Eye (tissue), 1 donor: ENCODE data around the gene SORBS1.

ENCODE experiments used
- DNase-seq: peaks from one replicate; pipeline ENCODE4 v3.0.0-alpha.2; 2015

The SORBS1 gene

DNA sequence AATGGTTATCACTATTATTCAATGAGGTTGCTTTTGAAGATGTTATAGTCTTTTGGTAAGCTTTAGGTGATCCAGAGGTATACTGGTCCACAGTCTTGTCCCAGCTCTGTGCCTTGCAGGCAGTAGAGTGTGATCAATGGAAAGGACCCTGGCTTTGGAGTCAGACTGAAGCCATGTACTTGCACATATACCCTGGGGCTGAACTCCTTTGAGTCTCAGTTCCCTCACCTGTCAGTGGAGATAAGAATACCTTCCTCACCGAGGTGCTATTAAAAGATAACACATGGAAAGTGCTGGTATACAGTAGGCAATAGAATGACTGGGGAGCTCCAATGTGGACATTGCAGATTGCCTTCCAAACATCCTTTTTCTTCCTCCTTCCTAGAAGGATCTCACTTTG, 254.3 kb downstream of the SORBS1 start:
- DNase-seq = no peak

DNA sequence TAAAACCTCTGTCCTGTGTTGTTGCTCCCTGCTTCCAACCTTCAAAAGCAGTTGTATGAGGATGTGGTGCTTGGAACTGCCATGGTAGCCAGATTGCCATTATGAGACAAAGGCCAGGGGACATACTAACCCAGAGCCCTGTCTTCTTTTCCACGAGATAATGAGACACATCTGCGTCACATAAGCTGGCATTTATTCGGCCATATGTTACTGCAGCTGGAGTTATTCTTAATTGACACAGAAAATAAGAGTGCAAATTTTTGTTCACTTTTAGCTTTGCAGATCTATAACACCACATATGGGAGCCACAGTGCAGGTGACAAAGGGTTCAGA, 254.9 kb downstream of the SORBS1 start:
- no peak for DNase-seq

DNA sequence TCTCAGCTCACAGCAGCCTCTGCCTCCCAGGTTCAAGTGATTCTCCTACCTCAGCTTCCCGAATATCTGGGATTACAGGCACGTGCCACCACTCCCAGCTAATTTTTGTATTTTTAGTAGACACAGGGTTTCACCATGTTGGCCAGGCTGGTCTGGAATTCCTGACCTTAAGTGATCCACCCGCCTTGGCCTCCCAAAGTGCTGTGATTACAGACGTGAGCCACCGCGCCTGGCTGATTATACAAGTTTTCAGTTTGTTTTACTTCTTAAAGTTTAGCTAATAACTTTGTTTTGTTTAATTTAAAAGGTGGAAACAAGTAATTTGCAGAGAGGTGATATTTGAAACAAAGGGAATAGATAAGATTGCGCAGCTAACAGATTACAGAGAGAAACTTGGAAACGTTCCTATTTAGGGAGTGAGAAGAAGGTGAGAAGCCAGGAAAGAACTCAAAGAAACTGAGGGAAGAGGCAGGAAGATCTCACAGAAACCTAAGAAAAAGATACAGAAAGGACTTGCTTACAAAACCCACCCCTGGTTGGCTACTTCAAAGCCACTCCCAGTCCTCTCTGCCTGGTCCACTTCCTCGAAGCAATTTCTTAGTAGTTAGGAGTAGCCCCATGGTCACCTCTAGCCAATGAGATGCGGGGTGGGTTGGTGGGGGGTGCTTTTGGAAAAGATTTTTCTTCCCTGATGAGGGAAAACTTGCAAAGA, 255.4 kb downstream of the SORBS1 start:
- no peak for DNase-seq

DNA sequence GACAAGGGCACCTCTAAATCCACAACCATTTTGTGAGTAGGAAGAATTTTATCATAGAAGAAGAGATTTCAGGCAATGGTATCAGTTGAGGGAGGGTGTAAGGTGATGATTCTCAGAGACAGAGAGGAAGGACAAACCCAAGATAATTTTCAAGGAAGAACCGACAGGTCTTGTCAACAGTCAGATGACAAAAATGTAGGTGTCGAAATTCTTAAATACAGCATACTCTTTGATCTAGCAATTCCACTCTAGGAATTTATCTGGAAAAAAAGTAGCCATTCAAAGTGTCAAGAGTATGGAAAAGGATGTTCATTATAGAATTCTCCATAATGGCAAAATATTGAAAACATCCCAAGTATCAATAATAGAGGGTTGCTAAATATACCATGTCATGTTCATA, 256.2 kb downstream of the SORBS1 start:
- DNase-seq = no peak

DNA sequence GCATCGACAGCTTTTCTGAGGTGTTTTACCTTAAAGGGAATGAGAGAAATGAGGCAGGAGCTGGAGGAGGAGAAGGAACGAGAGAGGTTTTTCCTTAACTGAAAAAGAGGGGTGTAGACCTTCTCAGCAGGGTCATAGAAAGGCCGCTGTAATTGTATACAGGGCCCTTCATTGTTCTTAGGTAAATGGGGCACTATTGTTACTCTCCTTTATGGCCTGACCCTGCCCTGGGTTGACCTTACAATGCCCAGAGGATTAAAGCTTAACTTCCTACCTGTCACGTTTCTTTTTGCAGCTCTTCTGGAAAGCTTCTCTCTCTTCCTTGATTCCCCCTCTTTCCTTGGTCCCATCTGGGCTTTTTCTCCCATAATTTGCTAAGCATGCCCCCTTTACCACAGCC, 256.7 kb downstream of the SORBS1 start:
- DNase-seq = no peak

DNA sequence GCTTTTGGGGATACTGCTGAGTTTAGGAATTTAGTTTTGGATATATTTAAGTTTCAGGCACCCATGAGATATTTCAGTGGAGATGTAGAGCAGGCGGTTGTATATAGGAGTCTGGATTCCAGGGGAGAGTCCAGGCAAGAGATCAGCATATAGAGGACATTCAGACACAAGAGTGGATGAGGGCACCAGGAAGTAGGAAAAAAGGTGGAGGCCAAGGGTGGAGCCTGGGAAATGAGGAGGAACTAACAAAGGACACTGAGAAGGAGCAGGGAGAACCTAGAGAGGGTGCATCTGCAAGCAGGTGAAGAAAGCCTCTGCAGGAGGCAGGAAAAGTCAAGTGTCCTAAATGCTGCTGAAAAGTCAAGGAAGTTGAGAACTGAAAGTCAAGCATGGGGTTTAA, 257.2 kb downstream of the SORBS1 start:
- DNase-seq = no peak

DNA sequence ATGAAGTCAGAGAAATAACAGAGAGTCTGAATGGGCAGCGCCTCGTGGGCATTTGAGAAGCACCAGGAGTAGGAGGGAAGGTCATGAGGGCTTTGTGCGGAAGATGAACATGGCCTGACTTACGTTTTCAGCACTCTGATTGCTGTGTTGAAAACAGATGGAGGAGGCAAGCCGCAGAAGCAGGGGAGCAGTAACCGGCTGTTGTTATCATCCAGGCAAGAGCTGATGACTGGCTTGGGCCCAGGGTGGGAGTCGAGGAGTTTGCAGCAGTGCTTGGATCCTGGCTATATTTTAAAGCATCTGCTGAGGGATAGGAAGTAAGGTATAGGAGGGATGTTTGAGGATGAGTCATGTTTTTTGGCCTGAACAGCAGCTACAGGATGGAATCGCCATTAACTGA, 257.6 kb downstream of the SORBS1 start:
- DNase-seq = no peak

DNA sequence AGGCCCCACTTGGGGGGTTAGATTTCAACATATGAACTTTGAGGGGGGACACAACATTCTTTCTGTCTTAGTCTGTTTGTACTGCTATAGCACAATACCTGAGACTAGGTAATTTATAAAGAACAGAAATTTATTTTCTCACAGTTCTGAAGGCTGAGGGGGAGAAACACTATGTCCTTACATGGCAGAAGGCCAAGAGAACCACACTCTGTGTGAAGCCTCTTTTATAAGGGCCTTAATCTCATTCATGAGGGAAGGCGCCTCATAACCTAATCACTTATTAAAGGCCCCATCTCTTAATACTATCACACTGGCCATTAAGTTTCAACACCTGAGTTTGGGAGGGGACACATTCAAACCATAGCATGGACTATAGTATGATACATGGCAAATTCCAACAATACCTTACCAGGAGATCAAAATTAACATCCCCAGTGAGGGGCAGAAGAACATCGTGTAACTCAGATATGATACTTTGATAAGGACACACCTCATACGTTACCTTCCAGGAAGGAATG, 261.1 kb downstream of the SORBS1 start:
- DNase-seq = no peak

DNA sequence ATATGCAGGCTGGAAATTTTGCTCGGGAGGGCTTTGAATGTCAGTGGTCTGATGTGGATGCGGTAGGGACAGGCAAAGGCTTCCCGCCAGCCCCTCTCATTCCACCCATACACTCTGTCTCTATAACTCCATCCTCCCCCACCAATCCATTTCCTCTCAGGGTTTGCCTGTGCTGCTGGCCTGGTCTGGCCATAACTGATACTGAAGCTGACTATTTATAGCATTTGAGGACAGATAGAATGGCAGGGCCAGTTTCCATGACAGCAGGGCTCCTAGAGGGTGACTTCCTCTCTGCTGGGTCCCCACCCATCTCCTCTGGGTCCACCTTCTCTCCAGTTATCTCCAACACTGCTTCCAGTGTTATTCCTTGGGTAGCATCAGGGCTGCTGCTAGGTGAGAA, 263.8 kb downstream of the SORBS1 start:
- no peak for DNase-seq

DNA sequence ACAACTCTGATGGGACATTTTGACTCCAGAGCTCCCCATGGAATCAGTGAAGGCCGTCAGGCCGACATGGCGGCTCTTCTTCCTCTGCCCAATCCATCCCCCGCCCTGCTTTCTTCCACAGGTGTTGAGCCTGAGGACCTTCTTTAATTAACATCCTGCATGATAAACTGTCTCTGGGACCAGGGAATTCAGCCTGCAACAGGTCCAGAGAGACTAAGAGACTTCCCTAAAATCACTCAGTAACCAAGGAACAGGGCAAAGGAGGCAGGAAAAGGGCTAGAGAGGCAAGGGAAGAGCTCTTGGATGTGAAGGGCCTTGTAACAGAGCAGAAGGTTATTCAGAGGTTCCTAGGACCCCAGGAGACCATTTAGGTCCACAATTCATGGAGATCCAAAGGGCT, 264.4 kb downstream of the SORBS1 start:
- DNase-seq = no peak

DNA sequence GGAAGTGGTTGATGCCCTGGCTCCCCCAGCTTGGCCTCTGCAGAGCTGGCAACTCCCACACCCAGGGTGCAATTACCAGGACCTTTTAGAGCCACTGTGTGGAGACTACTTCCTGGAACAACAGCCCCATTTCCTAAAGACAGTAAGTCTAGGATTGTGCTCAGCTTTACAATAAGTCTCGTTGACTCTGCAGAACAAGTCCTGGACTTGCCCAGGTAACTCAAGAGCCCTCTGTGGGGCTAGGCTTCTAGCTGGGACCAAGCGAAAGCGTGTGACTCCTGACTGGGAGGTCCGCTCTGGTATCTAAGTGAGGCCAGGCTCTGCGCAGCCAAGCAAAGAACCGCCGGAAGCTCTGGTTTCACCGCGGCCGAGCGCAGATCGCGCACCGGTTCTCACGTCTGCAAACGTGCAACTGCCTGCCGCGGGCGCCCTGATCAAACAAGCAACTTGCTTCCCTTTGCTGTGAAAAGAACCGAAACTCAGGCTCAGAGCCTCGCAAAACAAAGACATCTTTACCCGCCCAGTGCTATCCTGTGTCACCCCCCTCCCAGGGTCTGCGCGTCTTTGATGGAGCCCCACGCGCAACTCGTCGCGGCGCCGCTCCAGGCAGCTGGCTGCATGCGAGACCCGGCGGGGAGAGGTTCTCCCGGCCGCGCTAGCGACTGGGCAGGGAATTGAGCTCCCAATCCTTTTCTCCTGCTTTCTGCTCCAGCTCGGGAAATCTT, 266.0 kb downstream of the SORBS1 start:
- DNase-seq = peak; percentile 83

DNA sequence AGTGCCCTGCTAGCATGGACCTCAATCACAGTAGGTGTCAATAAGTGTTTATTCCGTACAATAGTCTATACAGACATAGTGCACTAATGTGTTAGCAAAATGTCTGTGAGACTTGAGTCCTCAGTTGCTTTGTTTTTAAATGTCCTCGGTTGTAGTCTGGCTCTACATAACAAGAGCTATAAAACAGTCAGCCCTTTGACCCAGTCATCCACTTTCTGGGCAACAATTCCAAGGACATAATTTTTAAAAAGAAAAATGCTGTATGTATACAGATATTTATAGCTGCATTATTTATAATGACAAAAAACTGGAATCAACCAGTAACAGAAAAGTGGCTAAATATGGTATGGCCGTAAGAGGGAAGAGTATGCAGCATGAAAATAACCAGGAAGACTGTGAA, 267.5 kb downstream of the SORBS1 start:
- no peak for DNase-seq

DNA sequence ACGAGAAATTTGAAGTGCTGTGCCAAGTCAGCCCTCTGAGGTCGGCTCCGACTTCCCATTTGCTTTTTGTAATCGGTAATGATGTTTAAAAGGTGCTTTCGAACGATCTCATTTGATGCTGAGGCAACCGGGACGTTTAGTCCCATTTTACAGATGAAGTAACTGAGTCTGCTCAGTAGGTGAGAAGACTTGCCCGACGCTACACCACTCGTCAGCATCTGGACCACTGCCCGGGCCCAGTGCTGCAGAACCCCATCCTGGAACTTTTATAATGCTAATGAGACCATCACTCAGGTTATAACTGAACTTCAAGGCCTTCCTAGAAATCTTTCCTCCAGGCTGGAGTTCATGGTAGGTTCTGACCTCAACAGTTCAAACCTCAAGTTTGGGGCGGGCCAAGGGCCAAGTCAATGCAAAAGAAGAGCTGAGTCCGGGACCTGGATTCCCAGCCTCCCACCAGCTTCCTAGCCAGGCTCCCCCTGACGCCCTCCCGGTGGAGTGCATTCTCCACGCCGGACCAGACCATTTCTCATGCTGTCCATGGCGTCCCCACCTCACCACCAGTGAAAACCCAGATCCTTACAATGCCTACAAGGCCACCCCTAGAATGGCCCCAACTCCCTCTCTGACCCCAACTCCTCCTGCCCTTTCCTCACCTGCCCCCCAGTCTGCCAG, 269.7 kb downstream of the SORBS1 start:
- no peak for DNase-seq

DNA sequence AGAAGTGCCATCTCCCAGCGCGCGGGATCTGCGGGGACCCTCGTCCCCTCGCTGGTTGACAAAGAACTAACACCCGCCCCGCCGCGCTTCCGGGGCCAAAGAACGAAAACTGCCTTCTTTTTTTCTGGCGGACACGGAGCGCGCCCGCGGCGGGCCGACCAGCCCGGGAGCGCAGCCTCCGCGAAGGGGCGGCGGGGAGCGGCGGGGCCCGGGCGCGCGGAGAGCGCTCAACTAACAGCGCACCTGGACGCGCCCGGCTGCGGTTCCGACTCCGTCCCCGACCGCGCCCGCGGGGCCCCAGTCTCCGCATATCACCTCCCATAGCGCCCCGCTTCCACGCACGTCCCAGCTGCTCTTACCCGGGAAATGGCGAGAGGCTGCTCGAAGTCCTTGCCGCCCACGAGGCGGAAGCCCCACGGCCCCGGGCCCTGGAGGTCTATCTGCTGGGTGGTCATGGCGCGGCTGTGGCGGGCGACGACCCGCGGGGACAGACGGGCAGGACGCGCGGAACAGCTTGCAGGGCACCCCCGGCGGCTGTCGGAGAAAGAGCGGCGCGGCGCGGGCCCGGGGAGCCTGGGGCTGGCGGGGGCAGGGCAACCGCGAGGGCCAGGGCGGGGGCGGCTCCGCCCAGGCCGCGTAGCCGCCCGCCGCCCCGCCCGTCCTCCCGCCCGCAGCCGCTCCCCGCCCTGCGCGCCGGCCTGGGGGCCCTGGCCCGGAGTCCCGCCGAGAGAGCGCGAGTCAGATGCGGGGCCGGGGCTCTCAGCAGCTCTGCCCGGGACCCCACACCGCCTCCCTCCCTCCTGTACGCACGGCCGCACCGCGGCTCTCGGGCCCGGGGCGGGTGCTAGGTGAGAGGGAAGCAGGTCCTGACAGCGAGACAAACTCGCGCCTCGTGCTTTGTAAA, 270.5 kb downstream of the SORBS1 start, which contains the start of gene PDLIM1:
PDLIM1 (minus strand) TSS at position 543 of the 904 bp plus-strand sequence; CDS start at position 455, 88 bp downstream.
- DNase-seq = peak; percentile 78

DNA sequence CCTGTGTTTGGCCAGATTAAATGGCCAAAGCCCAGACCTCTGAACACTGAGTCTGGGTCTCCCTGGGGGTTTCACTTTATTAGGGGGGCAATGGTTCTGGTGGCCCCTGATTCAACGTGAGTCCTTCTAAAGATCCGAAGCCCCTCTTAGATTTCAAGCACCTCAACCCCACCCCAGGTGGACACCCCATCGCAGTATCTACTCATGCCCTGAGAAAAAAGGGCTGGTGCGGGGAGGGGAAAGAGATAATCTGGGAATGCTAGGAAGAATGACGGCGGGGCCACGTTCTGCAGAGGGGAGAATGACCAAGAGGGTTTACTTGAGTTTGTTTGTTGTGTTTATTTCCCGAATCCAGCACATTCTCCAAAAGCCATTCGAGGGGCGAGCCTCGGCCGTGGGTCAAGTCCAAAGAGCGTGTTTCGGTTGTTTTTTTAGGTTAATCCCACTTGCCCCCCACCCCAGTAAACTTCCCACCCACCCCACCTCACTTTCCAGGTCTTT, 271.2 kb downstream of the SORBS1 start:
- DNase-seq = peak; percentile 29

DNA sequence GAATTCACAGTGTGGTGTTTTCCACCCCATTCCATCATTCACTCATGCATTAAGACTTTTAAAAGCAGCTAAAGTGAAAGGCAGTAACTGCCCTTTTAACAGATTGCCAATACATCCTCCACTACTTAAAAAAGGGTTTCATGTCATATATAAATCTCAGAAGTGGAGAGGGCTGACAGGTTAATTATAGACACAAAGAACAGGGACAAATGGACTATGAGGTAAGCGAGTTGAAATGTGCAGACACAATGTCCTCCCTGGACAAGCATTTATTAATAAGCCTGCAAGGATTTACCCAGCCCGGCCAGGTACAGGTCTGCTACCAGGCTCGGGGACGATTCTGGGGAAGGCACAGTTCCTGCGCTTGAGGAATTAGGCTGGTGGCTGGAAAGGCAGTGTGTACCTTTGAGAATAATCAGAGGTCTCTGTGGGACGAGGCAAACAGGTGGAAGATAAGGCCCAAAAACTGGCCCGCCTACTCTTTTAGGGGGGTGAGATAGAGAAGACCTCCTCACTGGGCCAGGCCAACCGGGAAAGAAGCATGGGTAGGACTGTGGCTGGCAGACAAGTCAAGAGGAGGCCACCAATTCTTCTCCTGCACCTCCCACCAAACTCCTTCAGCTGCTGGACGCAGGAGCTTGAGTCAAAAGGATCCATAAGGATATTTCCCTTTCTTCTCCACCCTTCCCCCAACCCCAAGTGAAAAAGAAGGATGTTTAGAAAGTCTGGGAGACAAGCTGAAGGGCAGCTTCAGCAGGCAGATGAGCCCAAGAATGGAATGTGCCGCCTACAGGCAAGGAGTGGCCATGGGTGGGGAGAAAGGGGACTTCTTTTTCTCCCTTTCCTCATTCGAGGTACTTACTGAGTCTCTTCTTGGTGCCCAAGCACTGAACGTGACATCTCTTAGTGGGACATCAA, 271.9 kb downstream of the SORBS1 start:
- peak; percentile 61 for DNase-seq

DNA sequence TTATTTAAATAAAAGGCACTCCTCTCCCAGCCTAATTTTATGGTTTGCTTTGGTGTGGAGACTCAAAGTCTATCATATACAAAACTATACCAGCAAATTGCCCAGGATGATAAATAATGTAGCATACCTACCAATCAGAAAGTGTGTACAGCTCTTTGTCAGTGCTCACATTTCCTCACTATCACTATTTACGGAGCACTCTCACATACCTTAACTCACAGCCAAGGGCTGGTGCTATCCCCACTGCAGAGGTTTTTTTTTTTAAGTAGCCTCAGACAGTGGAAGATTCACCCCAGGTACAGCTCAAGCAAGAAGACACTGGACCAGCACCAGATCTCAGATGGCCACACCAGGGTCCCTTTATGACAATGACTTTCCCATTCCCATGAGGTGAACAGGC, 272.9 kb downstream of the SORBS1 start:
- DNase-seq = no peak

DNA sequence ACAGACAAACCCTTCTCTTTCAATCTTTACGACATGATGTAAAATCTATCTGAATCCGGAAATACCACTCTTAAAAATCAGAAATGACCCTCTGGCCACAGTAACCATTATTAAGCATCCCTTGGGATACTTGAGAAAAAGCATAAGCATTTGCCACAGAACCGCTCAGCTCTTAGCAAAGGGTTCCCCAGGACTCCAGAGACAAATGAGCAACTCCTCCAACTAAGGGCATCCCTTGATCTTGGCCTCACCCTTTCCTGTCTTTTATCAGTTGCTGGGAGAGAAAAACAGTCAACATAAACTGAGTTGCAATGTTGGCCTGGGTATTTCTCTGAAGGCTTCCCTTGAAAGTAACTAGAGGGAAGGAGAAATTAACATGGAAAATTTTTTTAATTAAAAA, 273.9 kb downstream of the SORBS1 start:
- no peak for DNase-seq

DNA sequence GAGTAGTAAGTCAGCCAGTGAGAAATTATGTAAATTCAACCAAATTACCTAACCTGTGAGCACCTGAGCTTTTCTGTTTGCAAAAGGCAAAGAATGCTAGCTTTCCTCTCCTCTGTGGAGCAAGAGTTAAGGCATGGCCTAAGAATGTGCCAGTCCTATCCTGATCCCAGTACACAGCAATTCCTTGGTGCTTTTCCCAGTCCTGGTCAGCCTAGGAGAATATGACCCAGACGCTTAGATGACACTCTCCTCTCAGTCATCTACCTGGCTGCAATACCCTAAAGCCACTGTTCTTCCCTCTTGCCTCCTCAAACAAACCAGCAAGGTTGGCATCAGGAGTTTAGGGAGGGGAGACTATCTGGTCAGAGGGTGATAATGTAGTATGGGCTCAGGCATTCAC, 274.5 kb downstream of the SORBS1 start:
- no peak for DNase-seq

DNA sequence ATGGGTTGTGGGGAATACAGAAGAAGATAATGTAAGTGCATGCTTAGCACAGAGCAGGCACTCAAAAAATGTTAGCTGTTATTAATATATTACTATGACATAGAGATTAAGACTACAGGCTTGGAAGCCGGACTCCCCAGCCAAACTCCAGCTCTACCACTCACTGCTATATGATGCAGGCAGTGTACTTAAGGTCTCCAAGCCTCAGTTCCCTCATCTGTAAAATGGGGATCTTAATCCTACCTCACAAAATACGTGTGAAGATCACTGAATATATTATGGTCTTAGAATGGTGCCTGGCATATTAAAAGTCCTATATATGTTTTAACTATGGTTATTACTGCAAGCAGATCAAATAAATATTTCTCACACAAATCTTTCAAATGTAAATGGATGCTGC, 275.6 kb downstream of the SORBS1 start:
- no peak for DNase-seq

DNA sequence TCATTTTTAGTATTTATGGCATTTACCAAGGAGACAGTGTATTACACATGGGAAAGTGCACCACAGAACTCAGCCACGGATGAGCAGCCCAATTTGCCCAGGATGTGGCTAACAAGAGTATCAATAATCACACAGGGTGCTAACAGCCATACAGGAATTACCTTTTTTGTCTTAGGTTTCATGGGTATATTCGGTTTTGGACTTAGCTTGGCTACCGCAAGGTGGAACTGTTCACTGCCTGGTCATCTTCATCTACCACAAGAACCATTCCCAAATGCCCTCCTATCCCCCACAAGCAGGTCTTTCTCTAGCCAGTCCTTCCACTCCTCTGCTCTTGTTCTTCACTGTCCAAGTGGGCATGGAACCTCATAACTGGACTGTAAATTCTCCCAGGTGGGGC, 276.4 kb downstream of the SORBS1 start:
- DNase-seq = no peak

DNA sequence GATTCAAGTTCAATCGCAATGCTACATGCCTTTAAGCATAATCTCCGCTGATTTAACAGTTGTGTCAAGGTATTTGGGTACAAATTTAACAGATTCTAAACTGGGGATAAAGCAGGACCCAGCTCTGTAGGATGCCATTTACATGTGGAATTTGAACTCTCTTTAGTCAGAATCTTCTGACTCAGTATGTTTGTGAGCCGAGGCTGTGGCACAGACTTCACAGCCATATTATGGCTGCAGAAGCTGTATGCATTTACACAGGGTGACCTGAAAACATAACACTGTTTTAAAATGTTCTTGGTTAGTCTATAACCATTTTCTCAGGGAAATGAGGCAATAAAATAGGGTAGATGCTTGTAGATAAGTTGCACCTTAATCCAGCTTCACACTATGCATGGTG, 279.1 kb downstream of the SORBS1 start:
- no peak for DNase-seq
